ENCODE data around the gene SSBP3.

Gene SSBP3

GRCh38 chr1:54275349-54275748 is 130.8 kb downstream of the SSBP3 start:
- H3K4me3 ChIP-seq, result no peak overlapping the region
- no peak overlapping the region for H3K27ac ChIP-seq
- no peak overlapping the region for H3K9ac ChIP-seq (ENCODE audit: insufficient read length)
- peaks cover 7% of the 10 kb centered on the region for H3K36me3 ChIP-seq (ENCODE audit: insufficient read depth, low read length)
- TF ChIP-seq POLR2AphosphoS5 (IDR thresholded peaks at IDR 0.05; ENCODE audit: borderline replicate concordance, low read depth, low read length) (no peak), EZH2 (IDR thresholded peaks at IDR 0.05) (no peak), FOXP2 (optimal IDR thresholded peaks at IDR 0.05; ENCODE audit: control extremely low read depth, extremely low read length, insufficient read depth) (no peak)
- no peaks in the 10 kb centered on the region for H3K9me3 ChIP-seq (ENCODE audit: low read depth, low read length)
- DNase-seq (ENCODE audit: low read depth, low spot score), result no peak

- Histone ChIP-seq H3K9ac (ENCODE audit: insufficient read length) (no peak overlapping the region), H3K9me3 (ENCODE audit: low read depth, low read length) (no peaks in the 10 kb centered on the region), H3K4me3 (no peak overlapping the region), H3K27ac (no peak overlapping the region), H3K36me3 (ENCODE audit: insufficient read depth, low read length) (peaks cover 2% of the 10 kb centered on the region)
- DNase-seq (ENCODE audit: low read depth, low spot score), result no peak
- no peak for TF ChIP-seq FOXP2 (optimal IDR thresholded peaks at IDR 0.05; ENCODE audit: control extremely low read depth, extremely low read length, insufficient read depth)
- no peak for TF ChIP-seq EZH2 (IDR thresholded peaks at IDR 0.05)
- TF ChIP-seq POLR2AphosphoS5 (IDR thresholded peaks at IDR 0.05; ENCODE audit: borderline replicate concordance, low read depth, low read length), result no peak
Observed at GRCh38 chr1:54274881-54275280, 131.3 kb downstream of the SSBP3 start.

- Histone ChIP-seq H3K9me3 (ENCODE audit: low read depth, low read length) (no peaks in the 10 kb centered on the region), H3K4me3 (no peak overlapping the region), H3K27ac (no peak overlapping the region), H3K36me3 (ENCODE audit: insufficient read depth, low read length) (no peaks in the 10 kb centered on the region; the same call in 1 of the 2 replicates), H3K9ac (ENCODE audit: insufficient read length) (no peak overlapping the region)
- no peak for DNase-seq (ENCODE audit: low read depth, low spot score)
- no peak for TF ChIP-seq POLR2AphosphoS5 (IDR thresholded peaks at IDR 0.05; ENCODE audit: borderline replicate concordance, low read depth, low read length)
- TF ChIP-seq EZH2 (IDR thresholded peaks at IDR 0.05), result no peak
- no peak for TF ChIP-seq FOXP2 (optimal IDR thresholded peaks at IDR 0.05; ENCODE audit: control extremely low read depth, extremely low read length, insufficient read depth)
Observed at GRCh38 chr1:54274448-54274847, 131.7 kb downstream of the SSBP3 start.

DNA sequence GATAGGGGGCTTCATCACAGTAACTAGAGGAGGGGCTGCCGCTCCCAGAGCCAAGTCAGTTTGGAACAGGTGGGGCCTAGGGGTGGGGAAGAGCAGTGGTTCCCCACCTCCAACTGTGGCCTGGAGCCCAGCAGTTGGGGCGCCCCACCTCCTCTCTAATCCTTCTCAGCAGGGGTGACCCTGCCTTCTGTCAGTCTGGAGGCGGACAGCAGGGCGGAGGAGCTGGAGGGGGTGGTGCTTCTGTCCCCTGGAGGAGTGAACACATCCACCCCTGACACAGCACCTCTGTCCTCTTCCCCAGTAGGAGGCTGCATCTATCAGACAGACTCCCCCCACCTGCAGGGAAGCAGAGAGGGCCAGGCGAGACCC is 132.4 kb downstream of the SSBP3 start:
- TF ChIP-seq EZH2 (IDR thresholded peaks at IDR 0.05) (no peak), POLR2AphosphoS5 (IDR thresholded peaks at IDR 0.05; ENCODE audit: borderline replicate concordance, low read depth, low read length) (no peak), FOXP2 (optimal IDR thresholded peaks at IDR 0.05; ENCODE audit: control extremely low read depth, extremely low read length, insufficient read depth) (no peak)
- Histone ChIP-seq H3K9me3 (ENCODE audit: low read depth, low read length) (no peaks in the 10 kb centered on the region), H3K9ac (ENCODE audit: insufficient read length) (no peak overlapping the region), H3K4me3 (no peak overlapping the region), H3K27ac (no peak overlapping the region; the same call in 1 of the 2 replicates), H3K36me3 (ENCODE audit: insufficient read depth, low read length) (no peaks in the 10 kb centered on the region; the same call in 1 of the 2 replicates)
- no peak for DNase-seq (ENCODE audit: low read depth, low spot score)

GRCh38 chr1:54273092-54273794 is 133.0 kb downstream of the SSBP3 start:
- H3K36me3 ChIP-seq (ENCODE audit: insufficient read depth, low read length), result no peaks in the 10 kb centered on the region
- H3K27ac ChIP-seq, result no peak overlapping the region; the same call in 1 of the 2 replicates
- H3K9me3 ChIP-seq (ENCODE audit: low read depth, low read length), result no peaks in the 10 kb centered on the region
- no peak for DNase-seq (ENCODE audit: low read depth, low spot score)
- TF ChIP-seq FOXP2 (optimal IDR thresholded peaks at IDR 0.05; ENCODE audit: control extremely low read depth, extremely low read length, insufficient read depth) (no peak), EZH2 (IDR thresholded peaks at IDR 0.05) (no peak), POLR2AphosphoS5 (IDR thresholded peaks at IDR 0.05; ENCODE audit: borderline replicate concordance, low read depth, low read length) (no peak)
- H3K9ac ChIP-seq (ENCODE audit: insufficient read length), result no peak overlapping the region
- no peak overlapping the region for H3K4me3 ChIP-seq

DNA sequence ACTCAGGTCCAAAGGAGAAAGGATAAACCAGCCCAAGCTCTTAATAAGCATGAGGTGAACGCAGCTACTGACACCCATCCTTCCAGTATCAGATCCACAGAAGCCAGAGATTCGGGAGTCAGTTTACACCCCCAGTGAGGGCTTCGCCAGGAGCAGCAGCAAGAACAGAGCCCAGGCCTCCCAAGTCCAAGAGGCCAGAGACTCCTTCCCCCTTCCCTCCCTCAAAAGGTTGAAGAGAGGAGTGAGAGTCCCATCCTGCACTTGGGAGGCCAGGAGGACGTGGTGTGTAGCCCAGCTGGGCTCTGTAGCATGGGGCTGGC is 133.5 kb downstream of the SSBP3 start:
- no peak for DNase-seq (ENCODE audit: low read depth, low spot score)
- H3K9ac ChIP-seq (ENCODE audit: insufficient read length), result no peak overlapping the region
- no peak overlapping the region for H3K27ac ChIP-seq
- TF ChIP-seq EZH2 (IDR thresholded peaks at IDR 0.05) (no peak), POLR2AphosphoS5 (IDR thresholded peaks at IDR 0.05; ENCODE audit: borderline replicate concordance, low read depth, low read length) (no peak), FOXP2 (optimal IDR thresholded peaks at IDR 0.05; ENCODE audit: control extremely low read depth, extremely low read length, insufficient read depth) (no peak)
- H3K9me3 ChIP-seq (ENCODE audit: low read depth, low read length), result no peaks in the 10 kb centered on the region
- H3K4me3 ChIP-seq, result no peak overlapping the region
- H3K36me3 ChIP-seq (ENCODE audit: insufficient read depth, low read length), result no peaks in the 10 kb centered on the region

- H3K4me3 ChIP-seq, result no peak overlapping the region
- no peaks in the 10 kb centered on the region for H3K36me3 ChIP-seq (ENCODE audit: insufficient read depth, low read length)
- no peak for DNase-seq (ENCODE audit: low read depth, low spot score)
- no peaks in the 10 kb centered on the region for H3K9me3 ChIP-seq (ENCODE audit: low read depth, low read length)
- H3K27ac ChIP-seq, result no peak overlapping the region
- no peak overlapping the region for H3K9ac ChIP-seq (ENCODE audit: insufficient read length)
- TF ChIP-seq EZH2 (IDR thresholded peaks at IDR 0.05) (no peak), FOXP2 (optimal IDR thresholded peaks at IDR 0.05; ENCODE audit: control extremely low read depth, extremely low read length, insufficient read depth) (no peak), POLR2AphosphoS5 (IDR thresholded peaks at IDR 0.05; ENCODE audit: borderline replicate concordance, low read depth, low read length) (no peak)
Observed at GRCh38 chr1:54272134-54272533, 134.1 kb downstream of the SSBP3 start.

GRCh38 chr1:54271341-54271740 is 134.9 kb downstream of the SSBP3 start:
- Histone ChIP-seq H3K9me3 (ENCODE audit: low read depth, low read length) (no peaks in the 10 kb centered on the region), H3K9ac (ENCODE audit: insufficient read length) (no peak overlapping the region), H3K27ac (no peak overlapping the region), H3K36me3 (ENCODE audit: insufficient read depth, low read length) (no peaks in the 10 kb centered on the region), H3K4me3 (no peak overlapping the region)
- TF ChIP-seq POLR2AphosphoS5 (IDR thresholded peaks at IDR 0.05; ENCODE audit: borderline replicate concordance, low read depth, low read length) (no peak), FOXP2 (optimal IDR thresholded peaks at IDR 0.05; ENCODE audit: control extremely low read depth, extremely low read length, insufficient read depth) (no peak), EZH2 (IDR thresholded peaks at IDR 0.05) (no peak)
- no peak for DNase-seq (ENCODE audit: low read depth, low spot score)

DNA sequence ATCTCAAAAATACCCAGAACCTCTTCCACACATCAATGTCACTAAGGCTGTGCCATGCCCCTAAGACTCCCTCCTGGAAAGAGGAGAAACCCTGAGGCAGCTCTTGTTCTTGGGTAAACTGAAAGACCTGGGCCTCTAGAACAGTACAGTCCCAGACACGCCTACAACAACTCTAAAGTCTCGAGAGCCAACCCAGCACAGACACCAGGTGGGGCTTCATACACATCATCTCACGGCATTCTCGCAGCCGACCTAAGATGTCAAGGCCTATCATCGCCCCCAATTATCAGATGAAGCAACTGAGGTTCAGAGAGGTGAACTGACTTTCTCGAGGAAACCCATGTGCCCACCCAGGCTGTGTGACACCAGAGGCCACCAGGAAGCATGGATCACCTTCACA is 135.7 kb downstream of the SSBP3 start:
- no peak for DNase-seq (ENCODE audit: low read depth, low spot score)
- H3K9me3 ChIP-seq (ENCODE audit: low read depth, low read length), result no peaks in the 10 kb centered on the region
- no peaks in the 10 kb centered on the region; the same call in 1 of the 2 replicates for H3K36me3 ChIP-seq (ENCODE audit: insufficient read depth, low read length)
- H3K27ac ChIP-seq, result no peak overlapping the region
- H3K9ac ChIP-seq (ENCODE audit: insufficient read length), result no peak overlapping the region
- H3K4me3 ChIP-seq, result no peak overlapping the region
- no peak for TF ChIP-seq FOXP2 (optimal IDR thresholded peaks at IDR 0.05; ENCODE audit: control extremely low read depth, extremely low read length, insufficient read depth)
